HG02763 (cell line): ENCODE data around the gene MFRP.

ENCODE experiments used
- ATAC-seq: cut with Tn5 transposase; IDR thresholded peaks from one replicate; pipeline ENCODE4 v1.9.1; 2021; ENCODE audit warnings: mild to moderate bottlenecking, moderate library complexity; ENCODE audit not compliant: unreplicated experiment

Gene MFRP

DNA sequence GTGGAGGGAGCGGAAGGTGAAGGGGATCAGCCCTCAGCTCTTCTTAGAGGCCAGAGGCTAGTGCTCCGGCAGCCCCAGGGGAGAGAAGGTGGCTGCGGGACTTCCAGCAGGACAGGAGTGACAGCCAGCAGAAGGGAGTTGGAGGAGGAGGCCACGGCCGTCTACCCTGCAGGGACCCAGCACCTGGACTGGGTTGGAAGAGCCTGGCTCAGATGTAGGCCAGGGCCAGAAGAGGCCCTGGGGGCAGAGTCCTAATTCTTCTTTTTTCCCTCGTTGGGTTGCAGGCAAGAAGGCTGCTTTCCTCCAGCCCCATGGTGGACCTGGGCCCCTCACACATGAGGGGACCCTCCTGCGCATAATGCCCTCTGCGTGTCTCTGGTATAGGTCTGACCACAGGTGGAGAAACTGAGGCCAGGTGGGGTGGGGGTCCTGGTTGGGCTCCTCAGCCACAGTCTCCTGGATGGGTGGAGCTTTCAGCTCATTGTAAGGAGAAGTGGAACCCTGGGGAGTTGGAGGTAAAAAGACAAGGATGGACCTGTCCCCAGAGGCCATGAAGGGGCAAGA lies 27.3 kb downstream of the MFRP start:
- ATAC-seq: no peak

DNA sequence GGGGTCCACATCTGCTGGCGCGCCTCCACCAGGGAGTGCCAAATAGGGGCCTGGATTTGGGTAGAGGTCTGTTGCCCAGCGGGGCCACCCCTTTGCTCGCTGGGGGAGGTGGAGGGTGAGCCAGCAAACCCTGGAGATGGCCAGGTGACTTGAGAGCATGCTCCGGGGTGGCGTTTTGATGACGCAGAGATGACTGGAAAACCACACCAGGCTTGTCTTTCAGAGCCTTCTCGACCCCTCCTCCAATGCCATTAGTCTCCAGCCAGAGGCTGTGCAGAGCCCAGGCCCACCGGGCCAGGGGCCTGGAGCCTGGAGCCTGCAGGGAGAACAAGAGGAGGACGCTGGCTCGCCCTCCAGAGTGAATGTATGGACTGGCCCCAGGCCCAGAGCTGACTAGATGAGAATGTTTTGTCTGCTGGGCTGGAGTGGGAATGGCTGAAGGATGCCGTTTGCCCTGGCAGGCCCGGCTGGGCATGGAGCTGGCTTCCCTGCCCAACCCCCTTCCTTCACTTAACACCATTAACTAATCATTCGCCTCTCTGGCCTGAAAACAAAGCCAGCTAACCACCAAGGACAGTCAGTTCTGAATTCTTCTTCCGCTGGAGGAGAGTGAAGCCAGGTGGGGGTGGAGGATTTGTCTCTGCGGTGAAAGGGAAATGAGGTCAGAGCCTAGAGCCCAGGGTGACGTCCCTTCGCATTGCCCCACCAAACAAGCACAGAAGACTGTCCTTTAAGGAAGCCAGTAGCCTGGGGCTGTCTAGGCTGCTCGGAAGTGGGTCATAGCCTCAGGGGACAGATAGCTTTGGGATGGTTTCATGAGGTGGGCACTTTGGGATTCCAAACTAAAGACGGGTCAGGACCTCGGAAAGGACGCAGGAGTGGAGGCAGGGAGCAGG lies 28.0 kb downstream of the MFRP start:
- no peak for ATAC-seq

DNA sequence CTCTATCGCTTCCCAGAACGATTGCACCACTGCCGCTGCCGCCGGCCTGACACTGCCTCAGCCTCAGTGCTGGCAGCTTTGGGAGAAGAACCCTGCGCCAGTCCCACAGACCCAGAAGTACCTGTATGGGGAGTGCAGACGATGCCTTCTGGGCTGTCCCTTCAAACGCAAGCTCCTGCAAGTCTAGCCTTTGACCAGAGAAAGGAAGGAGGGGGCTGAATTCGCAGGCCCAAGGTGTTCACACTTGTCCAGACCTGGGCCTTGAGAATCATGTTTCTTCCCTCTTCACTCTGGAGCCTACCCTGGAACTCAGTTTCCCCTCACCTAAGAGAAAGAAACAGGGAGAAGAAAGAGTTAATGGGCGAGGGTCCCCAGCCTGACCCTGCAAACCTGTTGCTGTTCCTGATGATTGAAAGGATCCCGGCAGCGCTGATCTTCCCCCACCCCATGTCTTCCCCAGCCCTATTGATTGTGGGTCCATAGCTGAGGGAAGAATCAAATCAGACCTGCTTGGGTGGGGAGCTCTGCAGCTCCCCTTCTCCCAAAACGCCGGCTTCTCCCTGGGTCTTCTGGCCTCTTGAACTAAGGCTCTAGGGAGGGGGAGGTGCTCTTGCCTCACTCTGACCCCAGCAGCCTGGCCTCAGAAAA lies 28.8 kb downstream of the MFRP start:
- ATAC-seq: no peak

DNA sequence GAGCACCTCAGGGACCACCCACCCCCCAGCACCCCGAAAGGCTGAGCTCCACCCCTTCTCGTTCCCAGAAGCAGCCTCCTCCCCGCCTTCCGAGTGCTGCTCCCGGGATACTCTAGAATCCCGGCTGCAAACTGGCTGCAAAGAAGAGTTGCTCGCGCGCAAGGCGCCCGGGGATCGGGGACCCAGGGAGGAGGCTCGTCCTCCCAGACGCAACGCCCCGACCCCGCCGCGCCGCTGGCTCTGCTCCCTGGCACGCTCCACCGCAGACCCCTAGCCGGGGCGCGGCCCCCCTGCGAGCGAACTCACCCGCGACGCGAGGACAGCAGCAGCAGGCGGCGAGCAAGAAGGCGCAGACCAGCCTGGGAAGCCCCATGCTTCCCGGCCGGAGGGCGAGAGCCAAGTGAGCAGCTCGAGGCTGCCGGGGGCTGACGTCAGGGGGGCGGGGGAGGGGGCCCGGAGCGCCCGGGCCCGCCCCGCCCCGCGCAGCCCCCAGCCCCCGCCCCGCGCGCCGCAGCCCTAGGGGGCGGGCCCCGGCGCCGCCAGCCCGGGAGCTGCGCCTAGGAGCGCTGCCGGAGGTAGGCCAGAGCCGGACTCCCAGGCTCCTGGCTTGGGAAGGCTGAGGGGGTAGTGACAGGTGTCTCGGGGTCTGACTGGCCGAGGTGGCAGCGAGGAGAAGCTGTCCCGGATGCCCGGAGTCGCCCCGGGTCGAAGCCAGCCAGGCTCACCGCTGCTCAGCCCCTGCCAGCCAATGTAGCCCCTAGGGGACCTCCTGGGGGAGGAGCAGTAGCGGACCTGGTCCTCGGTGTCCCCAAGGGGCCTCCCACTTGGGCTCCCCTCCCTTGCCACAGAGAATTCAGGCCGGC lies 29.5 kb downstream of the MFRP start, which contains the start of gene MCAM:
Gene MCAM (minus strand): TSS at position 402 of the 863 bp plus-strand sequence. CDS start 29 bp downstream, at position 373.
- no peak for ATAC-seq

DNA sequence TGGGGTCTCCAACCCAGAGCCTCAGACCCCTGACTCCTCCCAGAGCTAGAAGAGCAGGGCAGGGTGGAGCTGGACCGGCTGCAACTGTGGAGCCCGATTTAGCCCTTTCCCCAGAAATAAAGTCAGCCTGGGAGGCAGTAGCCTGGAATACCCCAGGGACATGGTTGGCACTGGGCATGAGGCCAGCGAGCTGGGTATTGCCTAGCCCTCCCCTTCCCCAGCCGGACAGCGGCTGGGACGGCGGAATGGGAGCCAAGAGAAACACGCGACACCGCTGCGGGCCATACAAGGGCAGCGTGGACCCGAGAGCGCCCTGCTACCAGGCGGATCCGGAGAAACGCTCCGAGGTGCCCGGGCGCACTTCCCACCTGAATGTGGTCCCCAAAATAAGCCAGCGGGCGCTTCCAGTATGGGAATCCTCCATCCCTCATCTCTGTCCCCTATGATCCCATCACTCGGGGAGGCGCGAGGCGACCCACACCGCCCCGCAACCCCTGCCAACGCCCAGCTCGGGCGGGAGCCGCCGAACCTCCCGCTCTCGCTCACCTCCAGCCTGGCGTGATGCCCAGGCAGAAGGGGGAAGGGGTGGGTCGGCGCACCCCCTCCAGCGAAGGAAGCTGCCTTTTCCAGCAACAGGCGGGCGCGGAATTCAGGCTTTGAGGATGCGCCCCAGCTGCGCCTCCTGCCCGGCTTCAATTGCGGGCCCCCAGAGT lies 30.3 kb downstream of the MFRP start:
- ATAC-seq: no peak

DNA sequence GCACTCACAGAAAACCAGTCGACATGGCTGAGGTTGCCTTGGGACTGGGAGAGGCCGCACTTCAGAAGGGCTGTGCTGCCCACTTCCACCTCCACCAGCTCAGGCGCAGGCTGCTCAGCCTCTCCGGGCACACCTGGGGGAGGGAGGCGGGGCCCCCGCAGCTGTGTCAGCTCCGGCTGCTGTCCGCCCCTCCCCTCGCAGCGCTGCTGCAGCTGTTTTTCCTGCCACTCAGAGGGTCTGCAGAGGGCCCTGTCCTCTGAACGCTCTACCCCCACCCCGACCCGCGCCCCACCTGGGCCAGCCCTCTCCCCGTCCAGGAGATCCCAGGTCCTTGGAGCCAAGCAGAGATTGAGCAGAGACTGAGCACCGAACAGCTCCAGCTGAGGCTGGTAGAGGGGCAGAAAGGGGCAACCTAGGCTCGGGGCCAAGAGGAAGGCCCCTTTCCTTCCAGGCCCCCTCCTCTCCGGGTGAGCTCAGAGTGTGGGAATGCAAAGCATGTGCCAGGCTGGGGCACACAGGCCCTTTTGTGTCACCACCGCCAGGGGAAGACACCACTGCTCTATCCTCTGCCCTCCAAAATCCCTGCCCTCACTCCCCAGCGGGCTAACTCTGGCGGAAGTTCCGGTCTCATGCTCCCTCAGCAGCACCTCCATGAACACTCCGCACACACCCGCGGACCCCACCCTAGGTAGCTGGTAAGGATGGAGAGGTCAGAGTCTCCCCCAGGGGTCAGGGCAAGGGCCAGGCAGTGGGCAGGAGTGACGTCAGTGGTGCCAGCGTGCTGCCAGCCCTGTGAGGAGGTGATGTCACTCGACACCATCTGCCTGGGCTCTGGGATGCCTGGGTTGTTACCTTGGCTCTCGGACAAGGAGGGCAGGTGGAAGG lies 31.1 kb downstream of the MFRP start:
- no peak for ATAC-seq

DNA sequence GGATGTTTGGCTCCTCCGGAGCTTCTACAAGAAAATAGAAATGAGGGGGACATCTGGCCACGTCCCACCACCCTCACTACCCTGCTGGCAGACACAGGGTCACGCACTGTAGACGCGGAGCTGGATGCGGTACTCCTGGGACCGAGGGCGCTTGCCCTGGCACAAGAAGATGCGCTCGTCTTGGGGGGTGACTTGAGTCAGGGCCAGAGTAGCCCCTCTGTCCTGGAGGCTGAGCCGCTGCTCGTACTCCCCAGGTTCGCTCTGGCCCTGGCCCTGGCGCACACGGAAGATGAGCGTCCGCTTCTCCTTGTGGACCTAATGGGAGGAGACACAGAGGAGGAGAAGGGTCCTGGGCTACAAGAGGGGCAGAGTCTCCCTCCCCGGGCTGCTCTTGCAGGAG lies 31.8 kb downstream of the MFRP start:
- ATAC-seq: no peak

DNA sequence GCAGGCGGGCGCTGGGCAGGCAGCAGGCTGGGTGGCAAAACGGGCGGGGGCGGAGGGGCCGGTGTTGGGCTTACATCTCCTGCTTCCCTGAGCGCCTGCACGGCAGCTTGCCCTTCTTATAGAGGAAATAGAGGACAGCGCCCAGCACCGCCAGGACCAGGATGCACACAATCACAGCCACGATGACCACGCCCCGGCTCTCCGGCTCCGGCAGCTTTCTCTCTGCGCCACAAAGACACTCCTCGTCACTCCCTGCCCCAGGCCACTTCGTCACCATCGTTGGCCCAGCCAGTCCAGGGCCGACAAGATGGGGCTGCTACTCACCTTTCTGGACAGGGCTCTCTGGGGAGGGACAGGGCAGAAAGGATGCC lies 35.8 kb downstream of the MFRP start:
- ATAC-seq: no peak

DNA sequence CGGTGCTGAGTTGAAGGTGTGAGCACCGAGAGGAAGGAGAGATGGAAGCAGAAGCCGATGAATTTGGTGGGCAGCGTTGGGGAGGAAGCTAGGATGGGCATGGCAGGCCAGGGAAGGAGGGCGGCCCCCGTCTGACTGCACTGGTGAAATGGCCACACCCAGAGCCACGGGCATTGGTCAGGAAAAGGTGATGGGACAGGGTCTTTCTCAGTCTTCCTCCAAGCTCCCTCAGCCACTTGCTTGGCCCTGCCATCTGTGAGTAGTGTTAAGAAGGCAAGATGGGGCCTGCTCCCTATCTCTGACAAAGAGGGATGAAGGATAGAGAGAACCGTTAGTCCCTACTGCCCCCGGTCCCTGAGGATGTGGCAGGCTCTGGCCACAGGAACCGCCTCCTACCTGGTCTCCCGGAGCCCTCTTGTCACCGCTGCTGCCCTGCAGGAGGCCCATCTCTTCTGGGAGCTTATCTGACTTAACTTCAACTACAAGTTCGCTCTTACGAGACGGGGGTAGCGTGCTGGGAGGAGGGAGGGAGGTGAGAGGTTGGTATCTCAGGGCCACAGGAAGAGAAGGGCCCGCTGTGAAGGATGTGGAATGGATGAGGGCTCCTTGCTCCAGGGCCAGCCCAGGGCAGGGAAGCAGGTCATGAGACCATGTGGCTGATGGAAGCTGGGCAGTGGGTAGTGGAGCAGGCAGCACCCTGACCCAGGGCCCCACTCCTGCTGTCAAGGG lies 36.4 kb downstream of the MFRP start:
- ATAC-seq: no peak

DNA sequence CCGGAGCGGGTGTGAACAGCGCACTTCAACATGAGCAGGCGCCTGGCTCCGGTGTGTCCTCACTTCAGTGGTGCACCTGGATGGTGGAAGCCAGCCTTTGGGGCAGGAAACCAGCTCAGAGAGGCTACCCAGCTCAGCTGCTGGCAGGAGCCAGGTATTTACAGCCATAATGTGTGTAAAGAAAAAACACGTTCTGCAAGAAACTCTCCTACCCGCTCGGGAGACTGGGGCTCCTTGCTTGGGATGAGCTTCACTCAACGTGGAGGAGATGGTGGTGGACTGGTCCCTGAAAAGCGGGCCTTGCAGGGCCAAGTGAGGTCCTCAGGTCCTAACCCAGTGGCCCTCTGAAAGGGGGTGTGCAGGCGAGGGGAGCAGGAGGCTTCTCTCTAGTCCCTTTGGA lies 37.1 kb downstream of the MFRP start:
- ATAC-seq: no peak

DNA sequence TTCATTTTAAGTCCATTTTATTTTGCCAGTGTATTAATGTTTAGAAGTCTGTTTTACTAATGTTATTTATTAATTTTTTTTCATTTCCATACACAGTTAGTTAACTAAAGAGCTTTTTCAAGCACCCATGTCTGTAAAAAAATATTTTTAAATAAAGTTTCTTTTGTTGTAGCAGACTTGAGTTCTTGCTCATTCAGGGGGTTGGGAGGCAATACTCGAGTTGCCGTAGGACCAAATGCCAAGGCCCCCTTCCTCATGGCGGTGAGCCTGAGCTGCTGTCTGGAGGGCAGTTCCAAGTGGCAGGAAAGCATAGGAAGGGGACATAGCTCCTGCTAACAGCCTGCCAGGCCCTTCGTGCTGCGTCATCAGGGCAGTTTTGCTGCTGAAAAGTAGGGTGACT lies 38.5 kb downstream of the MFRP start:
- no peak for ATAC-seq

DNA sequence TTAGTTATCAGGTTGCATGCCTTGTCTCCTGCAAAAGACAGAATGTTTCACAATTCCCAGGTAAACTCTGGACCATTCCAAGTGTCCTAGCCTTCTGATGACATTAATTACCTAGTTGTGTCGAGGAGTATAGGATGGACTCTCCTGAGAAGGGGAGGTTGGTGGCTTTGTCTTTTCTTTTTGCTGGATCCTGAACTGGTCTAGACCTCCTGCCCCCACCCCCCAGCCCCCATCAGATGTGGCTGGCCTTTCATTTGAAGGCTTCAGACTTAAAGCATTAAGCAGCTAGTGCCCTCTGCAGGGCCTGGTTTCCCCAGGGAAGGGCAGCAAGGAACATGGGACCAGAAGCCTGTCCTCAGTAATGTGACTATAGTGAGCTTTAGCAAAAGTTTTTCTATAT lies 39.3 kb downstream of the MFRP start:
- ATAC-seq: no peak

DNA sequence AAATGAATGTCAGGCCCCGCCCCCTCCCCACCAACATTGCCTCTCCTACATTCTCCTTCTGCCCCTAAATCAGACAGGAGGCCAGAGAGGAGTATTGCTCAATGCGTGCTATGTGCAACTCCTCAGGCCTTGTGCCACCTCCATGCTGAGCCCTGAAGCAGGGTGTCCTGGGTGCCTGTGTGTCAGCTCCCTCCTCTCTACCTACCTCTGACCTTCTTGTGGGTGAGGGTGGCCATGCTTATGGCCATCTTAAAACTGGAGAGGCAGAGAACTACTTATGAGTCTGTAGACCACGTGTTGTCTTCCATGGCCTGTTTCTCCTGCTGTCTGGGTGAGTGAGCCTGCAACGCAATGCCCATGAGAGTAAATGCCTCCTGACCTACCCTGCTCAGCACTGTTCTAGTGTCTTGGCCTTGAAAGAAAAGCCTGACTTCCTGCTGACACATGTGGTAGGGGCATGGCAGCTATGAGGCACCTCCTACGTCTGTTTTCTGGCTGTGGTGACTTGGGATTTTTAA lies 40.1 kb downstream of the MFRP start:
- no peak for ATAC-seq

DNA sequence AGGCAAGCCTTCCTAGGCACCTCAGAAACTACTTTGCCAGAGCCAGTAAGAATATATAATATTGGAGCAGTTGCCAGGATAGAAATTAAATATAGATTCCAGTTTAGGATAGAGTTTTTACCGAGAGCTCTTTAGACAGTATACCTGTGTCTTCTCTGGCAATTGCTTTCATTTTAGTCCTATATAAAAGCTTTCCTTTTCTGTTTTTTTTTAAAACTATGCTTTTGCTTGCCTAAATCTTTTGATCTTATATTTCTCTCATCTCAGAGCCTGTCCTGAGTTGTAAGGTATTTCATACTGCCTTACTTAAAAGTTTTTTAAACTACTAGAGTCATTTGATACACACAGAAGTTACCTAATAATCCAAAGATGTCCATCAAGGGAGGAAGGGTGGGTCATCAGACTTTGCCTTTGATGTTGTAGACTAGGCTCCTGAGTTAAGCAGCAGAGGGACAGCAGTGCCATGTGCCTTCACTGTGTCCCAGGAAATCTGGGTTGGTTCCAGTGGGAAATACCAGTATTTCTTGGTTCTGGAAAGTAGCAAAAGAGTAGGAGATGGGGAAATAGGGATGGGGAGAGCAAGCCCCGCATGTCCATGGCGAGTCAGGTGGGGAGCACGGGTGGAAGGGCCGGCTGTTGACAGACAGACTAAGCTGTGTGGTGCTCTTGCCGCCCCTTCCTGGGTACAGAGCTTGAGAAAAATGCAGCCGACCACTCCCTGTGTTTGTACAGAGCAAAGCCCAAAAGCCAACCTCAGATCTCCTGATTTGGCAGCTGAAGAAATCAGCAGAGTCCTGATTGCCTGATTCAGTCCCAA lies 40.7 kb downstream of the MFRP start:
- no peak for ATAC-seq

DNA sequence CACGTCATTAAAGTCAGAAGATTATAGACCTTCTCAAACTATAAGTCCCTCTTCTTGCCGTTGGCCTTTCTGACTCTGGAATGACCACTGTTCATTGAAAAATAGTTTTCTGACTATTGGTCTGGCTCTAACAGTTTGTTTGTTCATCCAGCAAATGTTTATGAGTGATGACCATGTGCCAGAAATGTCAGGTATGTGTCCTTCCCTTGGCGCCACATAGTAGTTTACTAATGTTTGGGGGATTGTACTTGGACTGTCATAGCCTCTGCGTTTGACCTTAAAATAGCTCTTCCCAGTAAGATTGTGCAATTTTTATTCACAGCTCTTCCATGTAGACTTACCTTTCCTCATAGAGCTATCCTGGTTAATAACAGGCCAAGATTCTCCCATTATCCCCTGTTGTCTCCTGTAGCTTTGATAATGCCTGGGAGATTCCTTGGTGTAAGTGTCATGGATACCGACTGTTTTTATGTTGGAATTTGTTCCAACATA lies 43.2 kb downstream of the MFRP start:
- no peak for ATAC-seq

DNA sequence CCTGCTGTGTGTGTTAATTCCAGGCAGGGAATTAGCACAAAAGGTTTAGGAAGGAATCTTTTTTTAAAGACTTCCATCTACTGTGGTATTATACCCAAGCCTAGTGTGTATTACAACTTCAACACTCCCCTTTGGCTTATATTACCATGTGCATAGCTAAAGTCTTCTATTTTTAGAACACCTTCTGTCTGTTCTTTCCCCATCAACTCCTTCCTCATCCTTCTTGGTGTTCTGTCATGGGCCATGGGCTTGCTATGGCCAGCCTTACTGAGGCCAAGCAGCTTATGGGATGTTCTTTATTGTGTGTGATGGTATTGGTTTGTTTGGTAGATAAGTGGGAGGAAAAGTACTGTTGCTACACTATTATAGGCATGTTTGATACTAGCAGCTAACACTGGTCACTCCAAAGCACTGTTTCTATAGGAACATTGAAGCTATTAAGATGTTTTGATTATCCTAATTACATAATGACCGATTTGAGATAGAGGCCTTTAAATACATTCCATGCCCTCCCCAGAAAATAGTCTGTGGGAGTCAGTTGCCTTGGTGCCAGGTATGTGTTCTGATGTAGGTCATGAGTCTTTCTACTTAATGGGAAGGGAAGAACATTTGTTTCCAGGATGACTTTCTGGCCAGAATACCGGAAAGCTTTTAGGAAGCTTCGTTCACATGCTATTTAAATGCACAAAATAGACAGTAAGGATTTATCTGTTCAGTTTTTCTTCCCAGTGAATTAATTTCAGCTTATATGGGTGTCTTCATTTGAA lies 46.1 kb downstream of the MFRP start:
- no peak for ATAC-seq

DNA sequence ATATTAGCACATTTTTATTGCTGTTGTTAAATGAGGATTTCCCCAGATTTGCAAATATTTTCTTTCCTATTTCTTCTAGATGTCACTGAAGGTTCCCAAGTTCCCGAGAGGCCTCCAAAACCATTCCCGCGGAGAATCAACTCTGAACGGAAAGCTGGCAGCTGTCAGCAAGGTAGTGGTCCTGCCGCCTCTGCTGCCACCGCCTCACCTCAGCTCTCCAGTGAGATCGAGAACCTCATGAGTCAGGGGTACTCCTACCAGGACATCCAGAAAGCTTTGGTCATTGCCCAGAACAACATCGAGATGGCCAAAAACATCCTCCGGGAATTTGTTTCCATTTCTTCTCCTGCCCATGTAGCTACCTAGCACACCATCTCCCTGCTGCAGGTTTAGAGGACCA lies 47.1 kb downstream of the MFRP start:
- ATAC-seq: no peak
